Esophagus squamous epithelium (tissue), 5 donors: ENCODE data around the gene ZCCHC7. TPM values are rescaled to one million over a fixed set of nuclear protein-coding genes. Genes with fewer than 3 reads are reported as not detected.
"Not testable (repeated sequence)": the region's sequence is repeated elsewhere in the genome, so short reads cannot be mapped to it uniquely, and the experiment has no call there.

Source experiments
- DNase-seq: peaks from one replicate; lab custom pipeline; 2025; lab: John Stamatoyannopoulos, UW
- H3K27ac ChIP-seq, 4 donors: fragments of 200-600 bp; sonication (generic); one replicate each; pipeline ENCODE4 v1.5.1; 2016 to 2019; ENCODE audit warnings: mild to moderate bottlenecking in 1 of 4
- H3K27me3 ChIP-seq, 4 donors: fragments of 200-600 bp; sonication (generic); 1 replicate in 3 of 4; 2 replicates in 1 of 4; pipeline versions ENCODE4 v1.5.1 to v1.6.0; 2017 to 2021; ENCODE audit warnings: antibody characterized with exemption in 1 of 4
- H3K36me3 ChIP-seq, 3 donors: fragments of 200-600 bp; sonication (generic); one replicate each; pipeline ENCODE4 v1.5.1; 2016 to 2019
- H3K4me1 ChIP-seq, 3 donors: fragments of 200-600 bp; sonication (generic); one replicate each; pipeline ENCODE4 v1.5.1; 2017 to 2019
- H3K4me3 ChIP-seq, 4 donors: fragments of 200-600 bp; sonication (generic); 1 replicate in 3 of 4; 2 replicates in 1 of 4; pipeline ENCODE4 v1.5.1; 2016 to 2019; ENCODE audit warnings: mild to moderate bottlenecking in 2 of 4, moderate library complexity in 1 of 4
- H3K9me3 ChIP-seq, 3 donors: fragments of 200-600 bp; sonication (generic); one replicate each; pipeline ENCODE4 v1.5.1; 2016 to 2019
- CTCF ChIP-seq, 6 experiments: fragments of 450-650 bp in 4 of 6; fragments of 200-600 bp in 2 of 6; sonication (generic) in 2 of 6; IDR thresholded peaks; one replicate each; pipeline ENCODE4 v1.5.1; 2016 to 2019; ENCODE audit warnings: antibody characterized with exemption in 6 of 6, mild to moderate bottlenecking in 4 of 6, moderate library complexity in 4 of 6
- POLR2A ChIP-seq, 4 donors: fragments of 450-650 bp; IDR thresholded peaks; one replicate each; pipeline ENCODE4 v1.6.1; 2017; ENCODE audit warnings: antibody characterized with exemption in 4 of 4, mild to moderate bottlenecking in 4 of 4, moderate library complexity in 3 of 4
- WGBS, 2 donors: methylation state at CpG; one replicate each; pipeline ENCODE4 v1.1.5; 2018; 5-methylcytosine and 5-hydroxymethylcytosine counted together
- intact Hi-C: fragments of 100-400 bp; cut with DNase I; formaldehyde crosslinking; loops from one replicate; pipeline ENCODE4 v1.15.0; 2022
- total RNA-seq, 4 donors: library from RNA; depleted of rRNA; stranded (reverse); fragments of >200 nt; gene quantifications; one replicate each; pipeline ENCODE4 v1.1.0, GENCODE V29; 2016
- donor health status: DM: yes; HTN: yes; CAD: no.

The ZCCHC7 gene
- total RNA-seq, 4 donors from 2014 or later = 6.1 to 21.6 (median 13.0) TPM

GRCh38 chr9:37302277-37302676 is 181.9 kb downstream of the ZCCHC7 start:
- TF ChIP-seq CTCF (IDR thresholded peaks at IDR 0.05) (no peak), POLR2A (IDR thresholded peaks at IDR 0.05) (no peak)
- Histone ChIP-seq H3K27ac (no peak overlapping the region), H3K9me3 (no peaks in the 10 kb centered on the region), H3K4me3 (no peak overlapping the region), H3K36me3 (peaks cover 0 to 37% (median 5%) of the 10 kb centered on the region in 3 donors), H3K27me3 (no peaks in the 10 kb centered on the region), H3K4me1 (peaks cover 0 to 6% (median 0%) of the 10 kb centered on the region in 3 donors)
- intact Hi-C loops = no loop called here
- 48 to 67% methylated on average over 3 of the region's 3 CpGs for WGBS, 2 donors
- no peak for DNase-seq

GRCh38 chr9:37303272-37303671 is 182.9 kb downstream of the ZCCHC7 start:
- H3K27ac ChIP-seq, H3K9me3 ChIP-seq, H3K4me3 ChIP-seq, H3K27me3 ChIP-seq, H3K4me1 ChIP-seq, DNase-seq, intact Hi-C loops: not testable (repeated sequence)
- 87 to 92% methylated on average over 11 of the region's 11 CpGs for WGBS, 2 donors
- H3K36me3 ChIP-seq = peaks cover 0 to 45% (median 5%) of the 10 kb centered on the region in 3 donors

- no peak for DNase-seq
- intact Hi-C loops = no loop called here
- TF ChIP-seq CTCF (IDR thresholded peaks at IDR 0.05) = peak in 1 of 6 experiments; percentile 16
- TF ChIP-seq POLR2A (IDR thresholded peaks at IDR 0.05) = no peak
- Histone ChIP-seq H3K4me1 (no peaks in the 10 kb centered on the region), H3K9me3 (no peaks in the 10 kb centered on the region), H3K36me3 (peaks cover 0 to 70% (median 4%) of the 10 kb centered on the region in 3 donors), H3K4me3 (no peak overlapping the region), H3K27me3 (no peaks in the 10 kb centered on the region), H3K27ac (no peak overlapping the region)
- WGBS, 2 donors = 87 to 94% methylated on average over 3 of the region's 3 CpGs
These were observed 188.8 kb downstream of the ZCCHC7 start for GRCh38 chr9:37309136-37309535.

DNA sequence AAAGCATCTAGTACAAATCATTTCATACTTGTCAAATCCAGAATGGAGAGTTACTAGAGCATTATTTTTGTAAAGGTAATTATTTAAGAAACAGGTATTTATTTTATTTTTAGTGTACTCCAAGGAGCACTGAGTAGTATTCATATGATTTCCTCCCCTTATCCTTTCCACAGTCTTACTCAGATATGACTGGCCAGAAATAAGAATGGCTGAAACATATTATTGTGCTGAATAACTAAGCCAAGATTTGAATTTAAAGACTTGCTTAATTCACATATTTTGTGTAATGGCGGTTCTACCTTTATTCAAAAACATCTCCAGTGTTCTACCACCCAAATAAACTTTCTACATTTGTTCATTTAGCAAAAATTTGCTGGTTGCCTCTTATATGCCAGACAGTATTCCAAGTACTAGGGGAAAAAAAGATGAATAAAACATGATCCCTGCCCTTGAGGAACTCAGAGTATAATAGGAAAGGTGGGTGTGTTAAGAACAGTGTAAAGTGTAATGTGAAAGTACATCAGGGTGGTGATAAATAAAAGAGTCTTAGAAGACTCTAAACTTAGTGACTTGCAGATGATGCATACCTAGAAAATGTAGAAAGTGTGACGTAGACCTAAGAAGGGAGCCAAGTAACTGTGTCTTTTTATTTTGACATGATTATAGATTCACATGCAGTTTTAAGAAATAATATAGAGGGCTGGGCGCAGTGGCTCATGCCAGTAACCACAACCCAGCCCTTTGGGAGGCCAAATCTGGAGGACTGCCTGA is 191.7 kb downstream of the ZCCHC7 start:
- no peak overlapping the region for H3K27ac ChIP-seq
- 86 to 90% methylated on average over 3 of the region's 3 CpGs for WGBS, 2 donors
- intact Hi-C loops = no loop called here
- DNase-seq = no peak
- peaks cover 0 to 52% (median 0%) of the 10 kb centered on the region in 3 donors for H3K36me3 ChIP-seq
- no peaks in the 10 kb centered on the region for H3K9me3 ChIP-seq
- no peaks in the 10 kb centered on the region for H3K4me1 ChIP-seq
- no peak overlapping the region for H3K4me3 ChIP-seq
- no peaks in the 10 kb centered on the region for H3K27me3 ChIP-seq
- no peak for TF ChIP-seq POLR2A (IDR thresholded peaks at IDR 0.05)
- TF ChIP-seq CTCF (IDR thresholded peaks at IDR 0.05) = no peak

DNA sequence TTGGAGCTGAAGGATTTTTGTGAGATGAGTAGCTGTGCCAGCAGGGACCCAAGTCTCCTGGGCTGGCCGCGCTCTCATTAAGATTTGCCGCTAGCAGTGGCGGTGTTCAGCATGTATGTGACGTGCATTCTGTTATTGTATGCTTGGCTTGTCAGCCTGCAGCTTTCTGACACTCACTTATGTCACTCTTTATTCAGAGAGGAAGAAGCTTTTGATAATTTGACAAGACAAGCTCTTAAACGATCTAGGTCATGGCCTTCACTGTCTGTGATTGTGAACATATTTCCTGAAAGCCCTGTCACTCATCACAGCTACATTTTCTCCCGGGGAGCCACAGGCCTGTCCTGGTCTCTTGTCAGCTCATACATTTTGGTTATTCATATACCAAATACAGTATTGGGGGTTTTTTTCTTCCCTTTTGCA is 203.9 kb downstream of the ZCCHC7 start:
- H3K36me3 ChIP-seq = peaks cover 0 to 16% (median 0%) of the 10 kb centered on the region in 3 donors
- H3K4me1 ChIP-seq = no peaks in the 10 kb centered on the region
- H3K27me3 ChIP-seq = no peaks in the 10 kb centered on the region
- no peaks in the 10 kb centered on the region for H3K9me3 ChIP-seq
- DNase-seq = no peak
- WGBS, 2 donors = 71 to 82% methylated on average over 7 of the region's 7 CpGs
- no peak overlapping the region for H3K4me3 ChIP-seq
- TF ChIP-seq POLR2A (IDR thresholded peaks at IDR 0.05) (no peak), CTCF (IDR thresholded peaks at IDR 0.05) (no peak)
- no peak overlapping the region for H3K27ac ChIP-seq
- intact Hi-C loops = no loop called here
